NCI-H187 (cell line): ENCODE measurements around the gene ANKRD33.
"Not testable (repeated sequence)": the region's sequence is repeated elsewhere in the genome, so short reads cannot be mapped to it uniquely, and the experiment has no call there.

Source experiments
- DNase-seq, 2 experiments: peaks; one replicate each; lab custom pipeline; 2025; lab: John Stamatoyannopoulos, UW

Gene ANKRD33

DNA sequence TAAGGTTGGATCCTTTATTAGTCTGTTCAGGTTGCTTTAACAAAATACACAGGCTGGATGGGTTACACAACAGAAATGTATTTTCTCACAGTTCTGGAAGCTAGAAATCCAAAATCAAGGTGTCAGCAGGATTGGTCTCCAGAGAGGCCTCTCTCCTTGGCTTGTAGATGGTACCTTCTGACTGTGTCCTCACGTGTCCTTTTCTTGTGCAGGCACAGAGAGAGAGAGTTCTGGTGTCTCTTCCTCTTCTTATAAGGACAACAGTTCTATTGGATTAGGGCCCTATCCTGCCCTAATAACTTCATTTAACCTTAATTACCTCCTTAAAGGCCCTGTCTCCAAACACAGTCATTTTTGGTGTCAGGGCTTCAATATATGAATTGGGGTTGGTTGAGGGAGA lies 4.6 kb upstream of the ANKRD33 start:
- no peak for DNase-seq

DNA sequence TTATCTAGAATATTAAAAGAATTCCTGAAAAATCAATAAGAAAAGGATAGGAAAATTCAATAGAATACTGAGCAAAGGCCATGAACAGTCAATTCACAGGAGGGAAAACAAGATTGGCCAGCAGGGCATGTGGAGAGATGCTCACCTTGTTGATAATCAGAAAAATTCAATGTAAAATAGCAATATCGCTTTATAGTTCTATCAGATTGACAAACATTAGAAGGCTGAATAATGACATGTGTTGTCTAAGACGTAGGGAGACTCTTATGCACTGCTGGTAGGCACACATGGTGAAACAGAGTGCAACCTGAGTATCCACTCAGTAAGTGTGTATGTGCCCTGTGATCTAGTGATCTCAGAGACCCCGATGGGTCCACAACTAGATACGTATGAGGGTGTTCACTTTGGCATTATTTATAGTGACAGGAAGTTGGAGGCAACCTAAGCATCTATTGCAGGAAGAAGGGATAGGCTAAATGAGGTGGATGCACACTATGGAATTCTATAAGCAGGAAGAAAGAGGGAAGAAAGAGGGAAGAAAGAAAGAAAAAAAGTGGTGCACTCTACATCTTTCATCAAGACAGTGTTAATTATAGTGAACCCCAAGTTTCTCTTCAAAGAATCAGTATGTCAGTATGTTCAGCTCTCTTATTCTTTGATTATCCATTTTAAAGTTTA lies 3.8 kb upstream of the ANKRD33 start:
- DNase-seq, result no peak

DNA sequence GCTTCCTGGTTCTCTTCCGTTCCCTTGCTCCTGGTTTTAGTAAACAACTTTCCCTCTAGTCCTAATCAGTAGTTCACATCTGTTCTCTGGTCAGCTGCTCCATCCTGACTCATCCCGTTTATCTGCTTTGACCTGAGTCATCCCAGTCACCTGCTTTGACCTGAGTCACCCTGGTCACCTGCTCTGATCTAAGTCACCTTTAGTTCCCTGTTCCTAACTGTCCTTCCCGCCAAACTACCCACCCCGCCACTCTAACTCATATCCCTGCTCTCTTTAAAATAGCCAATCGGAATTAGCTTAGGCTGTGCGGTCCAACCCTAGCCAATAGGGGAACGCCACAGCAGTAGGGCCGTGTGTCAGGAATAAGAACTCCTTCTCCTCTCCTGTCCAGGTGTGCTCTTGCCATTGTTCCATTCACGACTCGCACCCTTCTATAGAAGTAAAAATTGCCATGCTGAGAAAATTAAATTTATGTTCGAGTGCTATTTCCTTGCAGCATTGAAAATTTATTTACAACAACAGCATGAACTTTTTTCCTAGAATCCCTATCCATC lies 3.1 kb upstream of the ANKRD33 start:
- no peak for DNase-seq

DNA sequence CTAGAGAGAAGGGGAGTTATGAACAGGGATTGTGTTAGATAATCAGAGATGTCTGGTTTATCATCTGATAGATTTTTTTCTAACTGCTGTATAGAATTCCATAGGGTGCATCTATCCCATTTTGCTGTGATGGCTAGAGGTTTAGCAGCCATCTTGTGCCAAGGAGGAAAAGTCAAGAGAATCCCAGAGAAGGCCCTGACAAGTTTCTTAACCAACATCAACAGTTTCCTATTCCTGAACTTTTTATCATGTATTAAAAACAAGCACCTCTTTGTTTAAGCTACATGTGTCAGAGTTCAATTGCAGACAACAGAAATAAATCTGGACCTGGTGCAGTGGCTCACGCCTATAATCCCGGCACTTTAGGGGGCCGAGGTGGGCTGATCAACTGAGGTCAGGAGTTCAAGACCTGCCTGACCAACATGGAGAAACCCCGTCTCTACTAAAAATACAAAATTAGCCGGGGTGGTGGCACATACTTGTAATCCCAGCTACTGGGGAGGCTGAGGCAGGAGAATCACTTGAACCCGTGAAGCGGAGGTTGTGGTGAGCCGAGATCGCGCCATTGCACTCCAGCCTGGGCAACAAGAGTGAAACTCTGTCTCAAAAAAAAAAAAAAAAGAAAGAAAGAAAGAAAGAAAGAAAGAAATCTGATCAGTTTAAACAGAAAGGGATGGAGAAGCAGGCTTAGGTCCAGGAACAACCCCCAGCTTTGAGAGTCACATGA lies 2.4 kb upstream of the ANKRD33 start:
- not testable (repeated sequence) for DNase-seq

DNA sequence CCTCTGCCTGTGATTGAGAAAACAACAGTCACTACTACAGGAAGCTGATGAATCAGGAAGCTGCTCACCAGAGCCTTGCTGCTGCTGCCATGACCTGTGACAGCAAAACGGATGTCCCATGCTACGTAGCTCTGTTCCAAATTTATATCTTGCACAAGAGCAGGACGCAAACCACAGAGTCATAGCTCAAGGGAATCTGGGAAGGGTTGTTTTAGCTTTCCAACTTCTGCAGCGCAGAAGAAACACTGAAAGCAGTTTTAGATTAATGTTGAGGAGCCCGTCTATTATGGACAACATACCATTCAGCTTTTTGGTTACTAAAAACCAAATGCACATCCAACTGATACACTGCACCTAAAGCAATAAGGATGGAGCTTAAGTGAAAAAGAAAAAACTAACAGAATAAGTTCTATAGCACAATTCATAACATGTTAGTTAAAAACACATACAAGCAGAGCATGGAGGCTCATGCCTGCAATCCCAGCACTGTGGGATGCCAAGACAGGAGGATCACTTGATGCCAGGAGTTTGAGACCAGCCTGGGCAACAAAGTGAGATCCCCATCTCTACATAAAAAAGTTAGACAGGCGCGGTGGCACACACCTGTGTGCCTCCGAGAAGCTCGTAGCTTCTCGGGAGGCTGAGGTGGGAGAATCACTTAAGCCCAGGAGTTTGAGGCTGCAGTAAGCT lies 1.7 kb upstream of the ANKRD33 start:
- DNase-seq, result no peak

DNA sequence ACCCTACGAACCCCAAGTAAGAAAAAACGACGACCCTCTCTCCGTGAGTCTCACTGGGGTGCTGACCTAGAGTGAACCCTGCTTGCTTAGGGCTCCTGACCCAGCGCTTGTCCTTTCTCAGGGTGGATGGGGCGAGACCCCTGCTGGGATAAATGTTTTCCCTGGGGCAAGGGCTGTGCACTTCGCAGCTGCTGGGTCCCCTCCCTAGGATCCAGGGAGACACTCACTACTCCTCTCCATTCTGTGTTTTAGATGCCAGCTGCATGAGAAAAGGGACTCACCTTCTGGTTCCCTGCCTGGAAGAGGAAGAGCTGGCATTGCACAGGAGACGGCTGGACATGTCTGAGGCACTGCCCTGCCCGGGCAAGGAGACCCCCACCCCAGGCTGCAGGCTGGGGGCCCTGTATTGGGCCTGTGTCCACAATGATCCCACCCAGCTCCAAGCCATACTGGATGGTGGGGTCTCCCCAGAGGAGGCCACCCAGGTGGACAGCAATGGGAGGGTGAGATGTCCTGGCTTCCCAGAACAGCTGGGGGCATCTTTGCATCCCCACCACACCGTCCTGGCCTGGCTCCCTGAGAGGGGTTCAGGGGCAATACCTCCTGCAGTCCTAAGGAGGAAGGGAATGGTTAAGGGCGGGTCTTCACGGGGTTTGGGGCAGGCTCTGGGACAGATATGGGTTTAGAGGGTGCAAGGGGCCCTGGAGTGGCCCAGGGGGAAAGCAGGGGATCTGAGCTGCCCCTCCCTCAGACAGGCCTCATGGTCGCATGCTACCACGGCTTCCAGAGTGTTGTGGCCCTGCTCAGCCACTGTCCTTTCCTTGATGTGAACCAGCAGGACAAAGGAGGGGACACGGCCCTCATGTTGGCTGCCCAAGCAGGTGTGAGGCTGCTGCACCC lies 663 bp downstream of the ANKRD33 start:
- DNase-seq, result no peak

DNA sequence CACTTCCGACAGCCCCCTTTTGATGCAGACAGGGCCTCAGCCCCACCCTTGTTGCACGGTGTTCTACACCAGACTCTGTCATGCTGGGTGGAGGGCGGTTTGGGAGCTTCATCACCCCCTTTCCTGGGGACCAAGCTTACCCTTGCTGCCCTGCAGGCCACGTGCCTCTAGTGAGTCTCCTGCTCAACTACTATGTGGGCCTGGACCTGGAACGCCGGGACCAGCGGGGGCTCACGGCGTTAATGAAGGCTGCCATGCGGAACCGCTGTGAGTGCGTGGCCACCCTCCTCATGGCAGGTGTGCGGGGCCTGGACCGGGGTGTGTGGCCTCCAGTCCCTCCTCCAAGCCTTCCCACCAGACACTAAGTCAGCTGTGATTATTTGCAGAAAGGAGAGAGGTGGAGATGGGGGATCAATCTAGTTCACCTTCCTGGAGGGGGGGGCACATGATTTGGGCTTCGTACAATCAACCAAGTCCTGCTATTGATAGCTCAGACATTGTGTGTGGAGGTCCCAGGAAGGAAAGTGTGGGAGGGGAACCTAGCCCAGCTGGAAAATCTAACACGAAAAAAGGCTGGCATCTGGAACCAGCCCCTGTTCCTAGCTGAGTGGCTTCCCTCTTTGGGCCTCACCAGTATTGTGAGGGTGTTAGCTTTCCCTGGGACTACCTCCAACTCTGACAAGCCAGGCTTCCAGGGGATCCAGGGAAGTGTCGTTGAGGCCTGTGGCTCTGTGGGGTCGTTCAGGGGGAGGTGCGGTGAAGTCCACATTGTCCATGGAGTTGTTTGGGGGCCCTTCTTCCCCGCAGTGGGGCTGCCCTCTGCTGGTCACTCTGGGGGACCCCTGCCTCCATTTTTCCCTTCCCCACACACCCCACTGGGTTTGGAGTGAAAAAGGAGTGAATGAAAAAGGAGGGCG lies 1.6 kb downstream of the ANKRD33 start:
- no peak for DNase-seq

DNA sequence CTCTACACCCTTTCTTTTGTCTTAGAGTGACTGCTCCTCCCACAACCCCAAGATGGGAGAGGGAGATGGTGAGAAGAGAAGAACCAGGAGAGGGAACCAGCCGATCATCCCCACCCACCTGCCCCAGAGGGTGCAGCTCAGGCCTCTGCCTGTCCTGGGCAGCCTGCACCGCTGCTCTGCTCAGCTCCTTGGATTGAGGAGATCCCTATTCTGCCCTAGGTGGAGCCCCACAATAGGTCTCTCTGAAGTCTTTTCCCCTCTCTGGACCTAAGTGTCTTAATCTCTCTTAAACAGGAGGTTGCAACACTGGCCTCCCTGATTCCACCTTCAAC lies 2.2 kb downstream of the ANKRD33 start:
- DNase-seq, result no peak

DNA sequence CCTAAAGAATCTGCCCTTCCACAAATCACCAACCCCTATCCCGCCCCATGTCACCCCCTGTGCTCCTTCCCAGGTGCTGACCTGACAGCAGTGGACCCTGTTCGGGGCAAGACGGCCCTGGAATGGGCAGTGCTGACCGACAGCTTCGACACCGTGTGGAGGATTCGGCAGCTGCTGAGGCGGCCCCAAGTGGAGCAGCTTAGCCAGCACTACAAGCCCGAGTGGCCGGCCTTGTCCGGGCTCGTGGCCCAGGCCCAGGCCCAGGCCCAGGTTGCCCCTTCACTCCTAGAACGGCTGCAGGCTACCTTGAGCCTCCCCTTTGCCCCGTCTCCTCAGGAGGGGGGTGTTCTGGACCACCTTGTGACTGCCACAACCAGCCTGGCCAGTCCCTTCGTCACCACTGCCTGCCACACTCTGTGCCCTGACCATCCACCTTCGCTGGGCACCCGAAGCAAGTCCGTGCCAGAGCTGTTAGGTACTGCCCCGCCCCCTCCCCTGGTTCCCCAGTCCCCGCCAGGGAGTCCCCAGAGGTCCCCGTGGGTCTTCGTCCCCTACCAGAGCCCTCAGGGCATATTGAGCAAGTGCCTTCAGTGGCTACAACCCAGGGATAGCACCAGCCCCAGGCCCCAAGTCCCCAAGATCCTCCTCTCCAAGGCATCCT lies 2.7 kb downstream of the ANKRD33 start:
- no peak for DNase-seq

DNA sequence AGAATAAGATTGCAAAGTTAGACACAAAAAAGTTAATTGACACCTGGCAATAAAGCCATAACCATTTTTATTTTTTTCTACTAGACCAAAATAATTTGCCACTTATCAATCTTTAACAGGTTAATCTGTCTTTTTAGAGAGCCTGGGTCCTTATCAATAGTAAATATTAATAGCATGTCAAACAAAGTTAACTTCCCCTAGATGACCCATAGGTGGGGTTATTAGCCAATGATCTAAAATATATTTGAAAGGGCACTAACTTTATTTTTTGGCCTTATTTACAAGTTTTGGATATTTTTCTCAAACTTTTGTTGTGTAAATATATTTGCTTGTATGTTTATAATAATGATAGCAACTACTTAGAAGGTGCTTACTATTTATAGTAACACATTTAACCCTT lies 3.9 kb downstream of the ANKRD33 start:
- DNase-seq, result no peak

DNA sequence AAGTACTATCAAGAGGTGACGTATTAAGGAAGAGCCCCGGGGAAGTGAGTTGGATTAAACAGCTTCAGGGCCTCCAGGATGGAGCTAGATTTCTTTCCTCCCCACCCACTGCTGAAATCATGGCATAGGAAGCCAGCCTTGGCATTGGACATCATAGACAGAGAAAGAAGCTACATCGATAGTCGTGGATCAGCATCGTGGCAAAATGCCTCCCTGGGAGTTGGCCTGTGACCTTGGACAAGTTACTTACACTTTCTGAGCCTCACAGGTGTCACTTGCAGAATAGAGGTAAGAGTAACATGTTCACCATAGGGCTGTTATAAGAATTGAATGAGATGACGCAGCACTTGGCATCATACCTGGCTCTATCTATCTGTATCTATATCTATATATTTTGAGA lies 5.9 kb downstream of the ANKRD33 start:
- DNase-seq, result no peak

DNA sequence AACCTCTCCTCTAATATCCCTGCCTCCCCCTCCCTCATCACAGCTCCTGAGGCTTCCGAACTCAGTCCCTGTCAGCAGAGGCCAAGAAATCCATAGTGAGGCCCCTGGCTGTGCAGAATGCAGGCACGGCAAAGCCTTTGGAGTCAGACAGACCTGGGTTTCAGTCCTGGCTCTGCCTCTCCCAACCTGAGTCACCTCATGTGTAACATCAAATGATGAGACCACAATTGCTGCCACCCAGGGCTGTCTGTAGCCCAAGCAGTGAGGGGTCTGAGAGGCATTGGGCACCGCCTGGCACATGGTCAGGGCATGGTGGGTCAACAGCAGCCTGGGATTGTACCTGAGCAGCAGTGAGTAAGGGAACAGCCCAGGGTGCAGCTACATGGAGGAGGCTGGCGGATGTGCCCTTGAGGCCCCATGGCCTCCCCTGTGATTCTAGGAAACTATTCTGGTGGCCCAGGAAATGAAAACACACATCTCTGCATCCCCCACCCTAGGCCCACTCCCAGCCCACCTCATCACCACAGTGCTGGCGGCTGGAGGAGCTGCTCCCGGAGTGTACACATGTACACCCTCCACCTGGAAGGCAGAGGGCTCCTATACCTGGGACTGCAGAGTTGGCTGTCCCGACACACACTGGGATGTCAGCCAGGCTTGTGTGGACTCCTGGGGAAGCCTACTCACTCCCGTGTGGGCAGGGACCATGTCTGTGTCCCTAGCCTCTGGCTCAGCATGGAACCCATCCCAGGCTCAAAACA lies 7.7 kb downstream of the ANKRD33 start:
- no peak for DNase-seq

DNA sequence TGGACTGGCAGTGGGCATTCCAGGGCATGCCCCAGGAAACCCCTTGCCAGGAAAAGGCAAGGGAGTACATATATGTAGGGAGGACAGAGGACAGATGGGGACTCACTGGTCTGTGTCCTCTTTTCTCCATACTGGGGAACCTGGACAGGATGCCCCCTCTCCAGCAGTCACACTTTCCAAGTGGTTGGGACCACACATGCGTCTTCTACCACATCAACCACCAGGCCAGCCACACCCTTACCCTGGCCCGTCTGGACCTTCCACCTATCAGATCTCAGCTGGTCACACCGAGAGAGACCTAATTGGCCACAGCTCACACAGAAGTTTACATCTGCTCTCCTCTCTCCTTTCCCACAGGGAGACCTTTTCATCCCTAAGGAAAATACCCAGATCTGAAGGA lies 8.3 kb downstream of the ANKRD33 start:
- DNase-seq, result no peak

DNA sequence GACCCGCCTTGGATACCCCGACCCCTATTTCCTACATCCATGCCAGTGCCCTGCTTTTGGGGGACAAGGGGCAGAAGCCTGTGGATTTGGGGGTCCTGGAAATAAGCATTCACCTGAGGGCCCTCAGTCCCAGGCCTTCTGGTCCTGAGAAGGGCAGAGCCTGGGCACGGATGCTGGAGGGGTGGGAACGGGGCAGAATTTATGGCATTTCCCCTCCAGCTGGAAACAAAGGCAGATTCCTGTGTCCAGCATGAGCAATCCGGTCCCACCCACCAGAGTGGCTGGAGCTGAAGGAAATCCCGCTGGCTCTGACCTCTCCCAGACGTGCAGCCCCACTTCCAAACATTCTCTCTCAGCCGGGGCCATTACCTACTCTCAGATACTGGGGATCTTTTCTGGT lies 9.3 kb downstream of the ANKRD33 start:
- DNase-seq, result no peak

DNA sequence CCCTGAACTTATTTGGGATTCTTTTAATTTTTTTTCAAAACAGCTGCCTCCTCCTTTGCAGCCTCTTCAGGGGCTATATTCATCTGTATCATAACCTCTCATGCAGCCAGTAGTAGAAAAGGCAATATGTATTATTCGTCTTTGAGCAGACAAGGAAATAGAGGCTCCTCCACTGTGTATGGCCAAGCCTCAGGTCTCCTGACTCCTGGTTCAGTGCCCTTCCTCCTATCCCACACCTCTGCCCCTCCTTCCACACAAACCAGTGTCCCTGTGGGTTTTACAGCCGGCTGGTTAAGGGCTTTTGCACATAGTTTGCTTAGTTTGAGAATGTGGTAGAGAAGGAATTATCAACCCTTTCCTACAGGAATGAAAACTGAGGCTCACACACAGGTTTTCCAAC lies 10.6 kb downstream of the ANKRD33 start:
- no peak for DNase-seq

DNA sequence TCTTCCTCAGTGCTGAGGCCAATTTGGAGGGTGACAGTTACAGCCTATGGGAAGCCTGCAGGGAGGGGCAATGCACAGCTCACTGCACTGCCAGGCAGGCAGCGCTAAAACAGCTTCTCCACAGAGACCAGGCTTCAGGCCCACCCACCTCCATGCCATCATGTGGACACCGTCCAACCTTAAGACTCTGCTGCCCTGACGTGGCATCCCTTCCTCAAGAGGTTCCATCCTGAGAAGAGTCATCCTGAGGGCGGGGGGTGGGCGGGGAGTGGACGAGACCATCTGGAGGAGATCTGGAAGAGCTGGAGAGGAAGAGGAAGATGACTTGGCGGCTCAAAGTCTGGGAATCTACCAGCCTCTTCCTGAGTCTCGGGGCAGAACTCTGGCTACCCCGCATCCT lies 11.0 kb downstream of the ANKRD33 start:
- DNase-seq, result no peak

DNA sequence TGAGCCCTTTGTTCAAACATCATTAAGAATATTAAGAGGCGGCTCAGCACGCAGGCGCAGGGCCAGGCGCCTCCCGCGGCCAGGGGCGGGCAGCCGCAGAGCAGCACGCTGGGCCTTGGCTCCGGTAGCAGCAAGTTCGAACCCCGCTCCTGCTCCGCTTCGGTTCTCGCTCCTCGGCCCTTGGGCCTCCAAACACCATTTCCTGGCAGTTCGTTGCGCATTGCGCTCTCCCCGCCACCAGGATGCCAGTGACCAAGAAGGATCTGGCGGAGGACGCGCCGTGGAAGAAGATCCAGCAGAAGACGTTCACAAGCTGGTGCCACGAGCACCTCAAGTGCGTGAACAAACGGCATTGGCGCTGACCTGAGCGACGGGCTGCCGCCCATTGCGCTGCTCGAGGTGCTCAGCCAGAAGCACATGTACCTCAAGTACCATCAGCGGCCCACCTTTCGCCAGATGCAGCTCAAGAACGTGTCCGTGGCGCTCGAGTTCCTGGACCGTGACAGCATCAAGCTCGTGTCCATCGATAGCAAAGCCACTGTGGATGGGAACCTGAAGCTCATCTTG lies 12.5 kb downstream of the ANKRD33 start:
- no peak for DNase-seq

DNA sequence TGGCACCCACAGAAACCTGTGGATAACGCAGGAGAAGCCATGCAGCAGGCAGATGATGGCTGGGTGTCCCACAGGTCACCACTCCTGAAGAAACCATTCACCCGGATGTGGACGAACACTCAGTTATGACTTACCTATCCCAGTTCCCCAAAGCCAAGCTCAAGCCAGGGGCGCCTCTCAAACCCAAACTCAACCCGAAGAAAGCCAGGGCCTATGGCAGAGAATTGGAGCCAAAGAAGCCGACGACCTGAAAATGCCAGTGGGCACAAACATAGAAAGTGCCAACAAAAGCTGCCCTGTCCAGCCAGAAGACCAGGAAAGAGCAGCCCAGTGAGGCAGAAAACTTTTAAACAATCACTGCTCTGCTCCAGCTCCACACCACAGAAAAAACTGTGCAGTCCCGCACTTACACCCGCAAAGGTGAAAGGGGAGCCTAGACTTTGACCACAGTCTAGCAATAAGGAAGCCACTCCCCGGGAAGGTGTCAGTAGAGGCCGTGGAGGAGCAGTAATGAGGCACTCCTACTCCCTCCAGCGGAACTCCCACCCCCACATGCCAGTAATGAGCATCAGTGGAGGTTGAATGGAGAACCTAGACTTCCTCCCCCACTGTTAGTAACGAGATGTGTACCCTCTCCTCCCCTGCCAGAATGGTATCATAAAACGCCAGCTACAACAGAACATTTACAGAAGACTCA lies 13.4 kb downstream of the ANKRD33 start:
- DNase-seq, result no peak

DNA sequence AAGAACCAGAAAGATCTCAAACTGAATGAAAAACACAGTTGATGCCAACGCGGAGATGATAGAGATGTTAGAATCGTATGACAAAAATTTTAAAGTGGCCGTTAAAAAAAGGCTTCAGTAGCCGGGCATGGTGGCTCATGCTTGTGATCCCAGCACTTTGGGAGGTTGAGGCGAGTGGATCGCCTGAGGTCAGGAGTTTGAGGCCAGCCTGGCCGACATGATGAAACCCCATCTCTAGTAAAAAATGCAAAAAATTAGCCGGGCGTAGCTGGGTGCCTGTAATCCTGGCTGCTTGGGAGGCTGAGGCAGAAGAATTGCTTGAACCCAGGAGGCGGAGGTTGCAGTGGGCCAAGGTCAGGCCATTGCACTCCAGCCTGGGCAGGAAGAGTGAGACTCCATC lies 14.0 kb downstream of the ANKRD33 start:
- no peak for DNase-seq
